Measurements from ENCODE around the gene IGSF10. TPM values are rescaled to one million over a fixed set of nuclear protein-coding genes. Genes with fewer than 3 reads are reported as not detected.
A peak's percentile ranks its signal among the peaks of the same experiment; 100 is the strongest.

The IGSF10 gene
- total RNA-seq, 2 donors from 2014 or later, result 0.24 to 0.44 TPM

DNA sequence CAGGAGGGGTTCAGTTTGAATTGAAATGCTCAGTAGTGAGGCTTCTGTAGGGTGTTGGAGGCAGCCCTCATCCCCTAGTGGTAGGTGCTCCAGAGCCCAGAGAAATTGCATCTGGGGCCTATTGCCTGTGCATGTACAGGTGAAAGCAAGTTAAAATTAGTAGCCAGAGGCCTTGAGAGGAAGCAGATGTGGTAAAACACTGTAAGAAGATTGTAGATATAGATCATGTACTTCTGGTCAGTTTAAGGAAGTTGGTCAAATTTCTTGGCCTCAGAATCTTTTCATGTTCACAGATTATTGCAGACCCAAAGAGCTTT lies 34.6 kb downstream of the IGSF10 start:
- TF ChIP-seq, protein P1, sequence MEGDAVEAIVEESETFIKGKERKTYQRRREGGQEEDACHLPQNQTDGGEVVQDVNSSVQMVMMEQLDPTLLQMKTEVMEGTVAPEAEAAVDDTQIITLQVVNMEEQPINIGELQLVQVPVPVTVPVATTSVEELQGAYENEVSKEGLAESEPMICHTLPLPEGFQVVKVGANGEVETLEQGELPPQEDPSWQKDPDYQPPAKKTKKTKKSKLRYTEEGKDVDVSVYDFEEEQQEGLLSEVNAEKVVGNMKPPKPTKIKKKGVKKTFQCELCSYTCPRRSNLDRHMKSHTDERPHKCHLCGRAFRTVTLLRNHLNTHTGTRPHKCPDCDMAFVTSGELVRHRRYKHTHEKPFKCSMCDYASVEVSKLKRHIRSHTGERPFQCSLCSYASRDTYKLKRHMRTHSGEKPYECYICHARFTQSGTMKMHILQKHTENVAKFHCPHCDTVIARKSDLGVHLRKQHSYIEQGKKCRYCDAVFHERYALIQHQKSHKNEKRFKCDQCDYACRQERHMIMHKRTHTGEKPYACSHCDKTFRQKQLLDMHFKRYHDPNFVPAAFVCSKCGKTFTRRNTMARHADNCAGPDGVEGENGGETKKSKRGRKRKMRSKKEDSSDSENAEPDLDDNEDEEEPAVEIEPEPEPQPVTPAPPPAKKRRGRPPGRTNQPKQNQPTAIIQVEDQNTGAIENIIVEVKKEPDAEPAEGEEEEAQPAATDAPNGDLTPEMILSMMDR (conservative IDR thresholded peaks at IDR 0.05), result peak; percentile 62
- H3K4me3 ChIP-seq (ENCODE audit: low read length), result no peak overlapping the region
- no peaks in the 10 kb centered on the region for H3K9me3 ChIP-seq (ENCODE audit: control insufficient read depth, low read length)
- no peaks in the 10 kb centered on the region for H3K36me3 ChIP-seq (ENCODE audit: control insufficient read depth, insufficient read depth, low read length)
- Mint-ChIP-seq H3K4me3 (no peak overlapping the region), H3K27me3 (ENCODE audit: insufficient read depth) (no peaks in the 10 kb centered on the region), H3K4me1 (peaks cover 10% of the 10 kb centered on the region), H3K9me3 (peaks cover 15% of the 10 kb centered on the region), H3K27ac (no peak overlapping the region), H3K36me3 (ENCODE audit: low read depth) (peaks cover 21% of the 10 kb centered on the region)
- H3K4me1 ChIP-seq (ENCODE audit: control insufficient read depth, insufficient read depth, low read length), result no peaks in the 10 kb centered on the region
- no peak overlapping the region for H3K9ac ChIP-seq (ENCODE audit: extremely low read depth, low read length, poor library complexity, severe bottlenecking)
- no peak overlapping the region for H3K27ac ChIP-seq (ENCODE audit: low read depth, low read length)
- no peaks in the 10 kb centered on the region for H3K27me3 ChIP-seq (ENCODE audit: control insufficient read depth, insufficient read depth, low read length, poor library complexity, severe bottlenecking)
- peak; percentile 60 for DNase-seq

DNA sequence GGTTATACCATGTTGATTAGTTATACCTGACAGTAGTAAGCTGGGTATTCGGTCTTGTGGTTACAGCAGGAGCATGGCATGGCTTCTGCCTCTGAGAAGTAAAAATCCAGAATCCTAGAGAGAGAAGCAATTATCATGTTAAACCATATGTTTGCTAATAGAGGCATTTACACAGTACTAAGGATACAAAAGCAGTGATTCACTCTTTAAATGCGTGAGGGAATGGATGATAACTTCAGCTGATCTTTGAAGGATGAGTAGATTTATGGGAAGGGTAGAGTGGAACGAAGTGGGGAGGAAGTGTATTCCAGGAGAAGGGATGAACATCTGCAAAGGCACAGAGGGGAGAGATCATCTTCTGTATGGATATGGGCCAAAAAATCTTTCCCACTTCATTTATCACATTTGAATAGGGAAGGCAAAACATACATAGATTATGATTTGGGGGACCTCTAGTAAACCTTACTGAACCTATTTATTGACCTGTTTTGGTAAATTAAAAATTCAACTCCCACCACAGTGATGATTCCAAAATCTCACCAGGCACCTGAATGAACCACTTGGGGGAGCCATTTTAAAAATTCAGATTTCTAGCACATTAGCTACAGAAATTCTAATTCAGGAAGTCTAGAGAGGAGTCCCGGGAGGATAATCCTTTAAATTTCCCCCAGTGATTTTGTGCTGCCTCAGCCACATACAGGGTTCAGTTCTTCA lies 35.1 kb downstream of the IGSF10 start:
- H3K27me3 ChIP-seq (ENCODE audit: control insufficient read depth, insufficient read depth, low read length, poor library complexity, severe bottlenecking), result no peaks in the 10 kb centered on the region
- 40 to 73% methylated on average over 1 to 4 of the region's 4 CpGs for WGBS, 2 experiments (ENCODE audit: insufficient coverage in 1 of 2, insufficient read length in 1 of 2)
- H3K36me3 ChIP-seq (ENCODE audit: control insufficient read depth, insufficient read depth, low read length), result no peaks in the 10 kb centered on the region
- H3K4me3 ChIP-seq (ENCODE audit: low read length), result no peak overlapping the region
- H3K9me3 ChIP-seq (ENCODE audit: control insufficient read depth, low read length), result no peaks in the 10 kb centered on the region
- DNase-seq, result no peak
- H3K27me3 Mint-ChIP-seq (ENCODE audit: insufficient read depth), result no peaks in the 10 kb centered on the region
- no peak overlapping the region for H3K27ac ChIP-seq (ENCODE audit: low read depth, low read length)
- peaks cover 6% of the 10 kb centered on the region for H3K4me1 Mint-ChIP-seq
- no peaks in the 10 kb centered on the region for H3K4me1 ChIP-seq (ENCODE audit: control insufficient read depth, insufficient read depth, low read length)
- H3K9me3 Mint-ChIP-seq, result peaks cover 12% of the 10 kb centered on the region
- peaks cover 18% of the 10 kb centered on the region for H3K36me3 Mint-ChIP-seq (ENCODE audit: low read depth)
- H3K4me3 Mint-ChIP-seq, result no peak overlapping the region
- no peak overlapping the region for H3K27ac Mint-ChIP-seq
- TF ChIP-seq, protein P1 (conservative IDR thresholded peaks at IDR 0.05), result peak; percentile 81
- no peak overlapping the region for H3K9ac ChIP-seq (ENCODE audit: extremely low read depth, low read length, poor library complexity, severe bottlenecking)

DNA sequence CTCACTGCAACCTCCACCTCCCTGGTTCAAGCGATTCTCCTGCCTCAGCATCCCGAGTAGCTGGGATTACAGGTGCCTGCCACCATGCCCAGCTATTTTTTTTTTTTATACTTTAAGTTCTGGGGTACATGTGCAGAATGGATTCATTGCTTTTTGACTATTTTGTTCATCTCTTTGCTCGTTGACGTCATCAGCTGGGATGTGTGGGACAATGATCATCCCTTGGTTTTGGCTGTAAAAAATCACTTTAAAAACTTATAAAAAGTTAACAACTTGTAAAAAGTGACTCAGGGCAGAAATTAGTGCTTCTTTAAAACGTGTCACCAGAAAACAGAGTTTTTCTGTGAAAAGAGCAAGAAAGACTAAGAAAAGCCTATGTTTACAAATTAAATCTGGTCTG lies 37.8 kb downstream of the IGSF10 start:
- H3K27me3 ChIP-seq (ENCODE audit: control insufficient read depth, insufficient read depth, low read length, poor library complexity, severe bottlenecking), result no peaks in the 10 kb centered on the region
- H3K9me3 ChIP-seq (ENCODE audit: control insufficient read depth, low read length), result no peaks in the 10 kb centered on the region
- H3K4me1 Mint-ChIP-seq, result peaks cover 5% of the 10 kb centered on the region
- no peak overlapping the region for H3K4me3 Mint-ChIP-seq
- no peak for DNase-seq
- no peak overlapping the region for H3K4me3 ChIP-seq (ENCODE audit: low read length)
- H3K4me1 ChIP-seq (ENCODE audit: control insufficient read depth, insufficient read depth, low read length), result no peaks in the 10 kb centered on the region
- no peaks in the 10 kb centered on the region for H3K9me3 Mint-ChIP-seq
- WGBS, 2 experiments (ENCODE audit: insufficient coverage in 1 of 2, insufficient read length in 1 of 2), result 81 to 90% methylated on average over 3 to 5 of the region's 5 CpGs
- H3K9ac ChIP-seq (ENCODE audit: extremely low read depth, low read length, poor library complexity, severe bottlenecking), result no peak overlapping the region
- H3K27ac Mint-ChIP-seq, result no peak overlapping the region
- H3K27ac ChIP-seq (ENCODE audit: low read depth, low read length), result no peak overlapping the region
- peaks cover 5% of the 10 kb centered on the region for H3K36me3 Mint-ChIP-seq (ENCODE audit: low read depth)
- TF ChIP-seq, protein P1 (conservative IDR thresholded peaks at IDR 0.05), result no peak
- no peaks in the 10 kb centered on the region for H3K36me3 ChIP-seq (ENCODE audit: control insufficient read depth, insufficient read depth, low read length)
- H3K27me3 Mint-ChIP-seq (ENCODE audit: insufficient read depth), result no peaks in the 10 kb centered on the region

Measured in endodermal cell (in vitro differentiated cells).